ENCODE measurements around the gene TRIM63.

Gene TRIM63

GRCh38 chr1:26055041-26055440 is 12.4 kb downstream of the TRIM63 start:
- WGBS, 2 experiments (ENCODE audit: insufficient coverage in 2 of 2) = 90 to 96% methylated on average over 1 to 2 of the region's 2 CpGs
- H3K9me3 ChIP-seq (ENCODE audit: control insufficient read depth, low read length) = no peaks in the 10 kb centered on the region
- H3K36me3 ChIP-seq (ENCODE audit: control insufficient read depth, insufficient read depth, low read length) = no peaks in the 10 kb centered on the region
- H3K4me1 ChIP-seq (ENCODE audit: control insufficient read depth, insufficient read depth, low read length, poor library complexity, severe bottlenecking) = no peaks in the 10 kb centered on the region
- H3K4me3 ChIP-seq (ENCODE audit: extremely low read depth, insufficient read depth, low read length, poor library complexity, severe bottlenecking) = no peak overlapping the region
- no peak overlapping the region for H3K27ac ChIP-seq (ENCODE audit: low read depth, low read length, severe bottlenecking)

- WGBS, 2 experiments (ENCODE audit: insufficient coverage in 2 of 2) = 66% methylated on average over 9 to 11 of the region's 16 CpGs
- H3K9me3 ChIP-seq (ENCODE audit: control insufficient read depth, low read length) = no peaks in the 10 kb centered on the region
- no peaks in the 10 kb centered on the region for H3K4me1 ChIP-seq (ENCODE audit: control insufficient read depth, insufficient read depth, low read length, poor library complexity, severe bottlenecking)
- no peak overlapping the region for H3K27ac ChIP-seq (ENCODE audit: low read depth, low read length, severe bottlenecking)
- no peaks in the 10 kb centered on the region for H3K36me3 ChIP-seq (ENCODE audit: control insufficient read depth, insufficient read depth, low read length)
- H3K4me3 ChIP-seq (ENCODE audit: extremely low read depth, insufficient read depth, low read length, poor library complexity, severe bottlenecking) = no peak overlapping the region
These were observed 13.5 kb downstream of the TRIM63 start for GRCh38 chr1:26053718-26054560.

- 90 to 95% methylated on average over 2 to 4 of the region's 6 CpGs for WGBS, 2 experiments (ENCODE audit: insufficient coverage in 2 of 2)
- Histone ChIP-seq H3K27ac (ENCODE audit: low read depth, low read length, severe bottlenecking) (no peak overlapping the region), H3K36me3 (ENCODE audit: control insufficient read depth, insufficient read depth, low read length) (no peaks in the 10 kb centered on the region), H3K4me1 (ENCODE audit: control insufficient read depth, insufficient read depth, low read length, poor library complexity, severe bottlenecking) (peaks cover 10% of the 10 kb centered on the region), H3K4me3 (ENCODE audit: extremely low read depth, insufficient read depth, low read length, poor library complexity, severe bottlenecking) (no peak overlapping the region), H3K9me3 (ENCODE audit: control insufficient read depth, low read length) (no peaks in the 10 kb centered on the region)
These were observed 17.2 kb downstream of the TRIM63 start for GRCh38 chr1:26050248-26050640.

GRCh38 chr1:26049531-26050247 is 17.7 kb downstream of the TRIM63 start:
- H3K4me1 ChIP-seq (ENCODE audit: control insufficient read depth, insufficient read depth, low read length, poor library complexity, severe bottlenecking) = peaks cover 12% of the 10 kb centered on the region
- H3K36me3 ChIP-seq (ENCODE audit: control insufficient read depth, insufficient read depth, low read length) = no peaks in the 10 kb centered on the region
- WGBS, 2 experiments (ENCODE audit: insufficient coverage in 2 of 2) = 80% methylated on average over 7 to 9 of the region's 10 CpGs
- H3K4me3 ChIP-seq (ENCODE audit: extremely low read depth, insufficient read depth, low read length, poor library complexity, severe bottlenecking) = no peak overlapping the region
- H3K27ac ChIP-seq (ENCODE audit: low read depth, low read length, severe bottlenecking) = no peak overlapping the region
- no peaks in the 10 kb centered on the region for H3K9me3 ChIP-seq (ENCODE audit: control insufficient read depth, low read length)

- peaks cover 12% of the 10 kb centered on the region for H3K4me1 ChIP-seq (ENCODE audit: control insufficient read depth, insufficient read depth, low read length, poor library complexity, severe bottlenecking)
- no peaks in the 10 kb centered on the region for H3K9me3 ChIP-seq (ENCODE audit: control insufficient read depth, low read length)
- WGBS, 2 experiments (ENCODE audit: insufficient coverage in 2 of 2) = 84 to 93% methylated on average over 6 of the region's 7 CpGs
- H3K36me3 ChIP-seq (ENCODE audit: control insufficient read depth, insufficient read depth, low read length) = no peaks in the 10 kb centered on the region
- no peak overlapping the region for H3K27ac ChIP-seq (ENCODE audit: low read depth, low read length, severe bottlenecking)
- H3K4me3 ChIP-seq (ENCODE audit: extremely low read depth, insufficient read depth, low read length, poor library complexity, severe bottlenecking) = no peak overlapping the region
These were observed 20.1 kb downstream of the TRIM63 start for GRCh38 chr1:26047278-26047874.

- 9 to 14% methylated on average over 45 to 53 of the region's 57 CpGs for WGBS, 2 experiments (ENCODE audit: insufficient coverage in 2 of 2)
- Histone ChIP-seq H3K36me3 (ENCODE audit: control insufficient read depth, insufficient read depth, low read length) (no peaks in the 10 kb centered on the region), H3K4me1 (ENCODE audit: control insufficient read depth, insufficient read depth, low read length, poor library complexity, severe bottlenecking) (peaks cover 12% of the 10 kb centered on the region), H3K27ac (ENCODE audit: low read depth, low read length, severe bottlenecking) (no peak overlapping the region), H3K9me3 (ENCODE audit: control insufficient read depth, low read length) (no peaks in the 10 kb centered on the region), H3K4me3 (ENCODE audit: extremely low read depth, insufficient read depth, low read length, poor library complexity, severe bottlenecking) (peak overlapping the region; percentile 14)
These were observed 21.0 kb downstream of the TRIM63 start for GRCh38 chr1:26046246-26047095.

- Histone ChIP-seq H3K9me3 (ENCODE audit: control insufficient read depth, low read length) (no peaks in the 10 kb centered on the region), H3K27ac (ENCODE audit: low read depth, low read length, severe bottlenecking) (no peak within 1 kb of the TSS), H3K4me3 (ENCODE audit: extremely low read depth, insufficient read depth, low read length, poor library complexity, severe bottlenecking) (peak within 1 kb of the TSS; percentile 14), H3K4me1 (ENCODE audit: control insufficient read depth, insufficient read depth, low read length, poor library complexity, severe bottlenecking) (peaks cover 12% of the 10 kb centered on the region), H3K36me3 (ENCODE audit: control insufficient read depth, insufficient read depth, low read length) (no peaks in the 10 kb centered on the region)
- 1 to 3% methylated on average over 35 to 36 of the region's 62 CpGs for WGBS, 2 experiments (ENCODE audit: insufficient coverage in 2 of 2)
These were observed 21.6 kb downstream of the TRIM63 start, which contains the start of gene SLC30A2 for GRCh38 chr1:26045722-26046245. Gene SLC30A2, minus strand, starts transcription at chr1:26046118. Its CDS starts 222 bp downstream, at chr1:26045896.

- Histone ChIP-seq H3K27ac (ENCODE audit: low read depth, low read length, severe bottlenecking) (no peak overlapping the region), H3K4me1 (ENCODE audit: control insufficient read depth, insufficient read depth, low read length, poor library complexity, severe bottlenecking) (peaks cover 12% of the 10 kb centered on the region), H3K4me3 (ENCODE audit: extremely low read depth, insufficient read depth, low read length, poor library complexity, severe bottlenecking) (no peak overlapping the region), H3K36me3 (ENCODE audit: control insufficient read depth, insufficient read depth, low read length) (no peaks in the 10 kb centered on the region), H3K9me3 (ENCODE audit: control insufficient read depth, low read length) (no peaks in the 10 kb centered on the region)
- WGBS, 2 experiments (ENCODE audit: insufficient coverage in 2 of 2) = 44 to 49% methylated on average over 24 to 25 of the region's 29 CpGs
These were observed 22.3 kb downstream of the TRIM63 start for GRCh38 chr1:26044971-26045721.

GRCh38 chr1:26044414-26044813 is 23.0 kb downstream of the TRIM63 start:
- Histone ChIP-seq H3K4me1 (ENCODE audit: control insufficient read depth, insufficient read depth, low read length, poor library complexity, severe bottlenecking) (peaks cover 12% of the 10 kb centered on the region), H3K4me3 (ENCODE audit: extremely low read depth, insufficient read depth, low read length, poor library complexity, severe bottlenecking) (no peak overlapping the region), H3K27ac (ENCODE audit: low read depth, low read length, severe bottlenecking) (no peak overlapping the region), H3K9me3 (ENCODE audit: control insufficient read depth, low read length) (no peaks in the 10 kb centered on the region), H3K36me3 (ENCODE audit: control insufficient read depth, insufficient read depth, low read length) (no peaks in the 10 kb centered on the region)
- WGBS, 2 experiments (ENCODE audit: insufficient coverage in 2 of 2) = 92 to 100% methylated on average over 2 to 3 of the region's 3 CpGs

All from mesodermal cell (in vitro differentiated cells).